Left ventricle myocardium superior (tissue), 1 donor: ENCODE measurements around the gene ZNF205. TPM values are rescaled to one million over a fixed set of nuclear protein-coding genes. Genes with fewer than 3 reads are reported as not detected.
"Not testable (repeated sequence)": the region's sequence is repeated elsewhere in the genome, so short reads cannot be mapped to it uniquely, and the experiment has no call there.

Source experiments
- ATAC-seq: fragments of 200-7000 bp; cut with Tn5 transposase; one replicate; pipeline ENCODE4 v1.9.1; 2020; ENCODE audit warnings: mild to moderate bottlenecking, moderate library complexity
- DNase-seq: peaks from one replicate; pipeline ENCODE4 v3.0.0-alpha.2; 2020
- intact Hi-C: fragments of 100-400 bp; cut with micrococcal nuclease; formaldehyde crosslinking; loops from one replicate; pipeline ENCODE4 v1.11.0; 2022
- long read RNA-seq: library from polyadenylated mRNA; unstranded; transcript quantifications from one replicate; pipeline ENCODE4 v2.0.0, GENCODE V29; 2021
- total RNA-seq: library from RNA; stranded (reverse); fragmentation: NEBNext Ultra II Directional; extraction: Animal tissue kit (Norgen Biotek cat#: 25700); gene quantifications from one replicate; pipeline ENCODE4 v1.2.1, GENCODE V29; 2021
- donor health status: DM: no; HTN: yes; CAD: no; lungs with severe emphysema.

ZNF205 gene
- 8.8 TPM for total RNA-seq
- long read RNA-seq, partial matches to known transcripts, result 8 of 11 reads
- long read RNA-seq, other reads (novel, unspliced or antisense), result 1 of 11 reads

DNA sequence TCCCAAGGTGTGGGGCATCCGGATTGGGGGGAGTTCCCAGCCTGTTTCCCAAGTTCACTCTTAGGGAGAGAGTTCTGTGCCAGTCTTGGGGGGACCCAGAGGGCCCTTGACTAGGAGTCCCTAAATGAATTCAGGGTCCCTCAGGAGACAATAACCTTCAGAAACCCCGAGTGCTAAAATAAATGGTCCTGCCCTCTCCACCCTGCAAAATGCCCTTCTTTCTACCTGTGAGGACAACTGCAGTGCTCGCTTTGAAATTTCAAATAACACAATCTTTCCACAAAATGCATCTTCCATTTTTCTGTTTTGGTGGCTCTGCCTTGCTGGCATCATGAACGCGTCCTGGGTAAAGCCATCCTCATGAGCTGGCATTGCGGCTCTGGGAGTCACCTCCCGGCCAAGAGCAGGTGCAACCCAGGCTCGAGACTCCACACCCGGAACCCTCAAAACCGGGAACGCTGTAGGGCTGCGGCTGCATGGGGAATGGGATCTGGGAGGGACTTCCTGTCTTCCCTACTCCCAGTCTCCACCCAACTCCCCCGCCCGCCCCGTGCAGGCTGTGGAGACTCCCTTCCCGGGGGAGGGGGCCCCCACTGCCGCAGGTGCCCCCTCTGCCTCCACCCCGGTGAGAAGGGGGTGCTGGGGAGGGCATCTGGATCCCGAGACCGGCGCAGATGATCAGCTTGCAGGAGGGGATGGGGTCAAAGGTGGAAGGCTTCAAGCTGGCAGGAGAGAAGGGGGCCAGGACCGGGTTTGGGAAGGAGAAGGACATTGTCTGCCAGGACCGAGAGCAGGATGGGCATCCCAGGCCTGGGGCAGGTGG, at the start of gene ZNF205:
ZNF205 (plus strand) TSS at position 529 of the 823 bp plus-strand sequence. CDS start 845 bp downstream, outside the sequence.
- intact Hi-C loops, result no loop called here
- ATAC-seq (peak; percentile 93), DNase-seq (peak; percentile 85)

GRCh38 chr16:3063625-3064386, 48.6 kb upstream of the ZNF205 start:
- intact Hi-C loops, result no loop called here

GRCh38 chr16:3065069-3065741, 47.2 kb upstream of the ZNF205 start, which contains the start of gene IL32:
Gene IL32, plus strand, starts transcription at chr16:3065640. Its CDS starts 172 bp downstream, at chr16:3065812.
- peak; percentile 62 for DNase-seq
- intact Hi-C loops, result no loop called here
- ATAC-seq, result peak; percentile 81

More at GRCh38 chr16:3063625-3064386, 48.6 kb upstream of the ZNF205 start:
- ATAC-seq (no peak), DNase-seq (no peak)

GRCh38 chr16:3065742-3066439, 46.5 kb upstream of the ZNF205 start:
- ATAC-seq, result peak; percentile 35
- intact Hi-C loops, result no loop called here

DNA sequence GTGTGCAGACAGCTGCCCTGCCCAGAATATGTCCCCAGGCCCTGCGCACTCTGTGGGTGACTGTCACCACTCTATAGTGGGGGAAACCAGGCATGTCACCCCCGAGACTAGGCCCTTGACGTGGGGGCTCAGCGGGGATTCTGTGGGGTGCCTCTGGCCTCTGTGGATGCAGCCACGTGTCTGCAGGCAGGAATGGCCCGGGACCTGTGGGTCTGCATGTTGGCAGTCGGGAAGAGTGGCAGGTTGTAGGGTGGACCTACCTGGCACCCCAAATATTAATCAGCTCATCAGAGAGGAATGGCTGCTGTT, 46.0 kb upstream of the ZNF205 start:
- DNase-seq, result no peak
- no peak for ATAC-seq
- intact Hi-C loops, result no loop called here

More at GRCh38 chr16:3065742-3066439, 46.5 kb upstream of the ZNF205 start:
- DNase-seq, result no peak

GRCh38 chr16:3068487-3068886, 43.9 kb upstream of the ZNF205 start:
- intact Hi-C loops, result no loop called here
- DNase-seq (no peak), ATAC-seq (no peak)

DNA sequence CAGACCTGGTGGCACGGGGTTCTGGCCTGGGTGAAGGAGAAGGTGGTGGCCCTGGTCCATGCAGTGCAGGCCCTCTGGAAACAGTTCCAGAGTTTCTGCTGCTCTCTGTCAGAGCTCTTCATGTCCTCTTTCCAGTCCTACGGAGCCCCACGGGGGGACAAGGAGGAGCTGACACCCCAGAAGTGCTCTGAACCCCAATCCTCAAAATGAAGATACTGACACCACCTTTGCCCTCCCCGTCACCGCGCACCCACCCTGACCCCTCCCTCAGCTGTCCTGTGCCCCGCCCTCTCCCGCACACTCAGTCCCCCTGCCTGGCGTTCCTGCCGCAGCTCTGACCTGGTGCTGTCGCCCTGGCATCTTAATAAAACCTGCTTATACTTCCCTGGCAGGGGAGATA, 43.2 kb upstream of the ZNF205 start:
- ATAC-seq, intact Hi-C loops, DNase-seq: not testable (repeated sequence)

GRCh38 chr16:3070608-3071111, 41.7 kb upstream of the ZNF205 start:
- DNase-seq, result no peak
- no peak for ATAC-seq
- intact Hi-C loops, result no loop called here

GRCh38 chr16:3071655-3072054, 40.7 kb upstream of the ZNF205 start:
- ATAC-seq (no peak), DNase-seq (no peak)
- intact Hi-C loops, result no loop called here

DNA sequence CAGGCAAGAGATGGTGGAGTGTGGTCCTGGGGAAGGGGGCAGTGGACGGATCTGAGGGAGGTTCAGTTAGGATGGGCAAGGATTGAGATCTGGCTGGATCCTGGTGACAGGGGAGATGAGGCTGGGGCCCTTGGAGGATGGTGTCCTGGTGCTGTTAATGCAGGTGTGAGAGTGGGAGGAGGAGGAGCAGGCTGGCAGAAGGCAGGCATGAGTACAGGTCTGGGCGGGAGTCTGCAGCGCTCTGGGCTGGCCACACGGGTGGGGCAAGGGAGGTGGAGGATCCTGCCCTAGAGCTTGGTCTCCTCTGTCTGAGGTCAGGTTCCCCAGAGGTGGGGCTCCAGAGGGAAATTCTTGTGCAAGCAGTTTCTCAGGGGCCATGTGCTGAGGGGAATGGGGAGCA, 40.2 kb upstream of the ZNF205 start:
- DNase-seq, result peak; percentile 21
- ATAC-seq, intact Hi-C loops: not testable (repeated sequence)

- intact Hi-C loops, result not testable (repeated sequence)
- ATAC-seq (peak; percentile 24), DNase-seq (peak; percentile 11)
Observed at GRCh38 chr16:3072576-3073263, 39.7 kb upstream of the ZNF205 start.

- no peak for DNase-seq
- no peak for ATAC-seq
- intact Hi-C loops, result no loop called here
Observed at GRCh38 chr16:3073448-3073847, 38.9 kb upstream of the ZNF205 start.

GRCh38 chr16:3074860-3075522, 37.4 kb upstream of the ZNF205 start:
- DNase-seq, result peak; percentile 44
- intact Hi-C loops, result no loop called here
- ATAC-seq, result peak; percentile 51

GRCh38 chr16:3075523-3075915, 36.9 kb upstream of the ZNF205 start:
- DNase-seq, result peak; percentile 75
- peak; percentile 82 for ATAC-seq
- intact Hi-C loops, result no loop called here

DNA sequence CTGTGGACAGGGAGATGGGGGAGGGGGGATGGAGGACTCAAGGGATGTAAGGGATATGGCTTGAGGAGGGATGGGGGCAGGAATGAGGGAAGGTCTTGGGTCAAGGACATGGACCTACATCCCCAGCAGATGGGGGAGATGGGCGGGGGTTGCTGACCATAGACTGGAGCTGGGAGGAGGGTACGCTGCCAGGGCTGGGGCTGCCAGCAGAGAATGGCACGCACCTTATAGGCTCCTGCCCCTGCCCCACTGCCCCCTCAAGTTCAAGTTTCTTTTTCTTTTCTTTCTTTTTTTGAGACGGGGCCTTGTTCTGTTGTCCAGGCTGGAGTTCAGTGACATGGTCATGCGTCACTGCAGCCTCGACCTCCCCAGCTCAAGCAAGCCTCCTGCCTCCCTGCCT, 36.4 kb upstream of the ZNF205 start:
- ATAC-seq, DNase-seq, intact Hi-C loops: not testable (repeated sequence)

- DNase-seq, result no peak
- intact Hi-C loops, result no loop called here
- ATAC-seq, result no peak
Observed at GRCh38 chr16:3076577-3076976, 35.8 kb upstream of the ZNF205 start.

GRCh38 chr16:3080024-3080423, 32.4 kb upstream of the ZNF205 start:
- no peak for DNase-seq

GRCh38 chr16:3081957-3082356, 30.4 kb upstream of the ZNF205 start:
- DNase-seq, intact Hi-C loops, ATAC-seq: not testable (repeated sequence)

More at GRCh38 chr16:3080024-3080423, 32.4 kb upstream of the ZNF205 start:
- no peak for ATAC-seq
- intact Hi-C loops, result no loop called here
